Frontal cortex (tissue), 4 donors: ENCODE data around the gene WWOX. TPM values are rescaled to one million over a fixed set of nuclear protein-coding genes. Genes with fewer than 3 reads are reported as not detected.

Source experiments
- DNase-seq, 2 donors: peaks; one replicate each; pipeline ENCODE4 v3.0.0; 2012; ENCODE audit warnings: low spot score in 2 of 2
- FAIRE-seq: peaks from 2 replicates; lab custom pipeline; 2012; peaks lifted over from hg19 to GRCh38; lab: Jason Lieb, UNC
- total RNA-seq: library from RNA; depleted of rRNA; stranded (reverse); fragments of >200 nt; gene quantifications from one replicate; pipeline ENCODE4 v1.2.3, GENCODE V29; 2014
- donor health status: control.
- donor health status: control.
- donor health status: control.

The WWOX gene
- total RNA-seq, 1 donor from 2014 or later: 17.1 TPM

DNA sequence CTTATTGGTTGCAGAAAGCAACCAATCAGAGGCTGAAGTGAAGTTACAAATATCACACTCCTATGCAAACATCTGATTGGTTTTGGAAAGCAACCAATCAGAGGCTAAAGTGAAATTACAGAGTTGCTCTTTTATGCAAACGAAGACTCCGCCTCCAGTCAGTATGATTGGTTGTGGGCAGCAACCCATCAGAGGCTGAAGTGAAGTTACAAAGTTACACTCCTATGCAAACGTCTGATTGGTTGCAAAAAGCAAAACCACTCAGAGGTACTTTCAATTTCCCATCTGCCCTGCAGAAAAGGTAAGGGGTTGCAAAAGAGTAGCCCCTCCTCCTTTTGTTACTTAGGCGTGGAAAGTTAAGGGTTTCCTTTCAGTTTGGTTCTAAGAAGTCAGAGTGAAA is 803.8 kb downstream of the WWOX start:
- no peak for DNase-seq
- FAIRE-seq: no peak

GRCh38 chr16:78903843-78904242 is 804.4 kb downstream of the WWOX start:
- DNase-seq: no peak
- no peak for FAIRE-seq

- FAIRE-seq (no peak), DNase-seq (no peak)
Measured at GRCh38 chr16:78906135-78906534, 806.7 kb downstream of the WWOX start.

DNA sequence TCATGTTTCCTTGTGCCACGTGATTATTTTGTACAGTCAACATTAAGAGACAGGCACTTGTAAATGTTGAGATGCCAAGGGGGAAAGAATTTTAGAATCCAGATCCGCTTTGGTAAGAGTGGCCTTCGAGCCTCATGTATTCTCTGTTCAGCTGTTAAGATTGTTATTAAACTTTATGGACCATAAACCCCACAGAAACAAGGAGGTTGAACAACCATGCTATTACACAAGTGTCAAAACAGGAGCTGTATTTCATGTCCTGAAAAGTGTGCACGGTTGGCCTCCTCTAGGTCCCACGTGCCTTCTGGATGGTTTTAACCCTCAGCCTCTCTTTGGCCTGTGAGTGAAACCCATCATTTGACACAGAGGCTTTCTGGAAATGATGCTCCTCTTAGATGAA is 809.8 kb downstream of the WWOX start:
- no peak for DNase-seq
- FAIRE-seq: no peak

GRCh38 chr16:78915811-78916345 is 816.4 kb downstream of the WWOX start:
- DNase-seq (no peak), FAIRE-seq (no peak)

- no peak for DNase-seq
- FAIRE-seq: no peak
Measured at GRCh38 chr16:78916928-78917545, 817.6 kb downstream of the WWOX start.

GRCh38 chr16:78918805-78919305 is 819.4 kb downstream of the WWOX start:
- FAIRE-seq: no peak
- DNase-seq: no peak

- FAIRE-seq: no peak
Measured at GRCh38 chr16:78919852-78920251, 820.4 kb downstream of the WWOX start.

DNA sequence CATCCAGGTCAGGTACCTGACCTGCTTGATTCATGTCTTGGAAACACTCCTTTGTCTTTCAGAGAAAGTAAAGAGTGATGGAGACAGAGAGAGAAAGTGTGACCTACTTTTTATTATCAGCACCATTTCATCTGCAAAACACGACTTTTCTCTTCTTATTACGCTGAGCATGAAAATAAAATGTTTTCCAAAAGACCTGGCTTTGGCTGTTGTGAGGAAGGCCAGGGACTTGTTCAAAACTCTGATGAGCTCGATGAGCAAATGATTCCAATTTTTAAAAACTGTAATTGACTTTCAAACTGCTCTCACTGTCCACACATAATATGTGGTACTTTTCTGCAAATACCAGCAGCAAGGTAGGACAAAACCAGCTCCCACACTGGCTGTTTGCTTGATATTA is 821.2 kb downstream of the WWOX start:
- DNase-seq: no peak
- FAIRE-seq: no peak

More at GRCh38 chr16:78919852-78920251, 820.4 kb downstream of the WWOX start:
- DNase-seq: no peak

DNA sequence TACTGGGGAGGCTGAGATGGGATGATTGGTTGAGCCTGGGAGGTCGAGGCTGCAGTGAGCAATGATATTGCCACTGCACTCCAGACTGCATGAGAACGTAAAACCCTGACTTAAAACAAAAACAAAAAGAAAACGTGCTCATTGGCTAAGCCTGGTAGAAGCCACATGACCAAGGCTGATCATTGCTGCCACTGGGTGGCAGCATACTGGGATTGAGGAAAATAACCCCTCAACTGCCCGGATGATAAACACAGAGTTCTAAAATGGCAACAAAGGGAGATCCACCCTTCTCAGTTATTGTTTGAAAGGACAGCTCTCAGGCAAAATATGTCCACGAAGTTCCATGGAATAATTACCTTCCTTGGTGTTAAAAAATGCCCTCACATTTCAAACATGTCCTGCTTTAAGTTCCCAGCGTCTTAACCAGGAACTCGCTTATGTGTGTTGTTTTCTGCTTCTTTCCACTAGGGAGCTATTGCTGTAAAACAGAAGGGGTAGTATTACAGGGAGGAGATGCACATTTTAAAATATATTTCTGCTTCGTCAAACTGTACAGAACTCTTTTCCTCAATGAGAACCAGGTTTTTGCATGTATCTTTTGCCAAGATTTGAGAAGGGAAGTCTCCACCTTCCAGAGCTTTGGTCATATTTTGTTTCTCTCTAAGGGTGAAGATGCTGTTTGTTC is 825.8 kb downstream of the WWOX start:
- DNase-seq (no peak), FAIRE-seq (no peak)

DNA sequence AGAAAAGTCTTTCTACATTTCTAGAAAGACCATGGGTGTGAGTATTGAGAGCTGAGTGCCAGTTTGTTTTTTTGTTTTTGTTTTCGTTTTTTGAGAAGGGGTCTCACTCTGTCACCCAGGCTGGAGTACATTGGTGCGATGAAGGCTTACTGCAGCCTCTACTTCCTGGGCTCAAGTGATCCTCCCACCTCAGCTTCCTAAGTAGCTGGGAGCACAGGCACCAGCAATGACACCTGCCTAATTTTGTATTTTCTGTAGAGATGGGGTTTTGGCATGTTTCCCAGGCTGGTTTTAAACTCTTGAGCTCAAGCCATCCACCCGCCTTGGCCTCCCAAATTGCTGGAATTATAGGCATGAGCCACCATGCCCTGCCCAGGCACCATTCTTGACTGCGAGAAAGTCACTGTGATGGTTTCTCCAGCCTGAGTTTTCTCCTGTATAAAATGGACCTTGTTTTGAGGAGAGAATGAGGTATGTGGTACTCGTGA is 827.3 kb downstream of the WWOX start:
- FAIRE-seq: no peak
- no peak for DNase-seq

DNA sequence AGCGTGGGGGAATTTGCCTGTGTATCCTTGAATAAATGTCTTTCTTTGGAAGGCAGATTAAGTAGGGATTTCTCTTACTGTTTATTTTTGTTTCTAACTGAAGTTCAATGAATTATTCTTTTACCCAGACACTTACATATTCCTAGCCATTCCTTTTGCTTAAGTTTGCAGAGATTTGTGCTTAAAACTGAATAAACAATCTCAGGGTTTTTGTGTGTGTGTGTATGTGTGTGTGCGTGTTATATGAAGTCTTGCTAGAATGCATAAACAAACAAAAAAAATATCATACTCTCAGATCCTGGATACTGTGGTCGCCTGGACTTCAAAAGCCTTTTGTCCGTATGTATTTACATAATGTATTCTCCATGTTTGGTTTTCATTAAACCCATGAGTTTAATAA is 828.3 kb downstream of the WWOX start:
- DNase-seq (no peak), FAIRE-seq (no peak)

DNA sequence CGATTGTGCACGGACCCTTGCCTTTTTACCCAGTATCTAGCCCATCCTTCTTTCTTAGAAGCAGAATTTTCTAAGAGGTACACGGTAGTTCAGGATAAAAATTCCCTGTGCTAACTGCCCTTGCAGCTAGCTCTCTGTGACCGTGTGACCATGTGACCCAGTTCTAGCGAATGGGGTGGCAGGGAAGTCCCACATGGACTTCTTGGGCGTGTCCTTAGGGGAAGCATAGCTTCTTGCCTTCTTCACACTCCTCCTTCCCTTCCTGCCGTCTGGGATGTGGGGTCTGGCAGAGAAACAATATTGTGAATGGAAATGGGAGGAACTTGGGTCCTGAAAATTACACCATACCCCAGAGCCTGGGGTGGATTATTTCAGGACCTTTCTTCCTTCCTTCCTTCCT is 830.4 kb downstream of the WWOX start:
- no peak for FAIRE-seq
- no peak for DNase-seq

GRCh38 chr16:78930561-78930960 is 831.1 kb downstream of the WWOX start:
- FAIRE-seq: no peak
- no peak for DNase-seq

DNA sequence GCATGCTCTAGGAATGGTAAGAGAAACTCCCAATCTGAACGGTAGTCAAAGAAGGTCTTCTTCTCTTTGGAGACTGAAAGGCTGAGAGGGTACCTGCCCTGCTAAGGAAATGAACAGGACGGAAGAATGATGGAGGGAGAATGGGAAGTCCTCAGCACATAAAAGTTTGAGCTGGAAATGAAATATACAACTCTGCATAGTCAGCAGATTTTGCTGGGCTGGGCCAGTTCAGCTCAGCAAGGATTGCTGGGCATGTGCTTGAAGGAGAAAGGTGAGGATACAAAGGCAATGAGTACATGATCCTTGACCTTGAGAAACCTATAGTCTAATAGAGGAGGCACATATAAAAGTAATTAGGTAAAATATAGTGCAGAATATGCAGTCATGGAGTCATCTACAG is 831.8 kb downstream of the WWOX start:
- FAIRE-seq: no peak
- no peak for DNase-seq

DNA sequence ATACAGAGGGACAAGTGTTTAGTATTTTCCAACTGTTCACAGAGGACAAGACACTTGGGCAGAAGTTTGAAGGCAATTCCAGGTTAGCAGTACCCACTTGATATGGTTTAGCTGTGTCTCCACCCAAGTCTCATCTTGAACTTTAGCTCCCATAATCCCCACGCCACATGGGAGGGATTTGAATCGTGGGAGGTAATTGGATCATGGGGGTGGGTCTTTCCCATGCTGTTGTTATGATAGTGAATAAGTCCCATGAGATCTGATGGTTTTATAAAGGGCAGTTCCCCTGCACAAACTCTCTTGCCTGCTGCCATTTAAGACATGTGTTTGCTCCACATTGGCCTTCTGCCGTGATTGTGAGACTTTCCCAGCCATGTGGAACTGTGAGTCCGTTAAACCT is 832.2 kb downstream of the WWOX start:
- FAIRE-seq (no peak), DNase-seq (no peak)

- DNase-seq (no peak), FAIRE-seq (no peak)
Measured at GRCh38 chr16:78932355-78932943, 833.0 kb downstream of the WWOX start.

GRCh38 chr16:78936060-78936459 is 836.6 kb downstream of the WWOX start:
- DNase-seq: no peak
- FAIRE-seq: no peak

GRCh38 chr16:78939597-78939996 is 840.1 kb downstream of the WWOX start:
- FAIRE-seq (no peak), DNase-seq (no peak)

DNA sequence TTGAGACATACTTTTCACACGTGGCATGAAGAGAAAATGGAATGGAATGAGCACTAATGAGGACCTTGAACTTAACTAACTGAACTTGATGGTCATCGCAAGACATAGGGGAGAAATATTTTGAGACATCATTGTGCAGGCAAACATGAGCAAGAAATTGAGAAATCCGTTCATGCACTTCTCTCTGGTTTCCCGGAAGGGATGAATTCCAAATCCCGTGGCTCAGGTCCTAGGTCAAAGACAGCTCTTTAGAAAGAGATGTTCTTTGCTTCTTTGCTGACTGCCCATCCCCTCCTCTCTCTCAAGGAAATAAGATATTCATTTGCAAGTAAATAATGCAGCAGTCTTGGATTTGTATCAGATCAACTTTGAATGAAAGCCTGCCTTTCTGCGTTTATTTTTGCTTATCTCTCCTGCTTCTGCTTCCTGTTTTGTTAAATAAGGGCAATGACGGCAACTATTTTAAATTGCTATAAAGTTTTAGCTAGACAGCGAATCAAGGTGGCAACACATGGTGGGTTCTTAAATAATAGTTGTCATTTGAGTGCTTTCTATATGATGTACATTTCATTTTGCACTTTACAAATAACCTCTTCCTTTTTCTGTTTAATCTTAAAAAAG is 843.3 kb downstream of the WWOX start:
- no peak for FAIRE-seq

More for the DNA sequence above, 843.3 kb downstream of the WWOX start:
- no peak for DNase-seq
